ENCODE results near the gene TADA3. TPM values are rescaled to one million over a fixed set of nuclear protein-coding genes. Genes with fewer than 3 reads are reported as not detected.

TADA3 gene, protein sequence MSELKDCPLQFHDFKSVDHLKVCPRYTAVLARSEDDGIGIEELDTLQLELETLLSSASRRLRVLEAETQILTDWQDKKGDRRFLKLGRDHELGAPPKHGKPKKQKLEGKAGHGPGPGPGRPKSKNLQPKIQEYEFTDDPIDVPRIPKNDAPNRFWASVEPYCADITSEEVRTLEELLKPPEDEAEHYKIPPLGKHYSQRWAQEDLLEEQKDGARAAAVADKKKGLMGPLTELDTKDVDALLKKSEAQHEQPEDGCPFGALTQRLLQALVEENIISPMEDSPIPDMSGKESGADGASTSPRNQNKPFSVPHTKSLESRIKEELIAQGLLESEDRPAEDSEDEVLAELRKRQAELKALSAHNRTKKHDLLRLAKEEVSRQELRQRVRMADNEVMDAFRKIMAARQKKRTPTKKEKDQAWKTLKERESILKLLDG
- total RNA-seq, result 63.9 and 89.1 TPM in 2 replicates

DNA sequence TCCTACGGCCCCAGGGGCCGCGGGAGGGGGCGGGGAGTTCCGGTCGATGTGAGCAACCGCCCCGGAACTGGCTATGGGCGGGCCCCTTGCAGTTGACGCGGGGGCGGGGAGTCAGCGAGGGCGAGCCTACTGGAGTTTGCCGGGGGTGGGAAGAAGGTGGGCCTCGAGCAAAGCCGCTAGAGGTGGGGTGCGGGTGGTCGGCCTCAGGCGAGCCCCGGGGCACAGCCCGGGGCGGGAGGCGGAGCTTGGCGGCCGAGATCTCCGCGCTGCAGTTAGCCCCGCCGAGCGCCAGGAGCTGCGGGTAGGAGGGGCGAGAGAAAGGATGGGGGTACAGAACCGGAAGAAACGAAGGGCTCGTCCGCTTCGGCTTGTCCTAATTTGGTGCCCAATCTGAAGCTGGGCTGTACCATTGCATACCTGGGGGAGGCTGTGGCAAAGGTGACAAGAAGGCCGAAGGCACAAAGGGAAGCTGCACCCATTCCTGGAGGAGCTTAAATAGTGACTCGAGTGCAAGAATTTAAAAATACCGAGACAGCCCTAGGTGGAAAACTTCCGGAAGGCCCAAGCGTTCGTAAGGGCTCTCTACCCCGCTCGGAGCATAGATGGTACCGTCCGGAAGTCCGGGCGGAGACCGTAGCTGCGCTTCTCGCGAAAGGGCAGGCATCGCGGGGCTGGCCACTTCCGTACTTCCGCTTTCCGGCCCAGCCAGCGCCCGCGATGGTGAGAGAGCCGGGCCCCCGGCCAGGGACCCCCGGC, at the start of gene TADA3, which contains the start of gene ARPC4:
Gene TADA3, minus strand, starts transcription at position 69 of the 756 bp plus-strand sequence. CDS start 1,007 bp downstream, outside the sequence.
Gene ARPC4, plus strand, starts transcription at position 678 of the 756 bp plus-strand sequence. Its CDS starts 40 bp downstream, at position 718.

DNA sequence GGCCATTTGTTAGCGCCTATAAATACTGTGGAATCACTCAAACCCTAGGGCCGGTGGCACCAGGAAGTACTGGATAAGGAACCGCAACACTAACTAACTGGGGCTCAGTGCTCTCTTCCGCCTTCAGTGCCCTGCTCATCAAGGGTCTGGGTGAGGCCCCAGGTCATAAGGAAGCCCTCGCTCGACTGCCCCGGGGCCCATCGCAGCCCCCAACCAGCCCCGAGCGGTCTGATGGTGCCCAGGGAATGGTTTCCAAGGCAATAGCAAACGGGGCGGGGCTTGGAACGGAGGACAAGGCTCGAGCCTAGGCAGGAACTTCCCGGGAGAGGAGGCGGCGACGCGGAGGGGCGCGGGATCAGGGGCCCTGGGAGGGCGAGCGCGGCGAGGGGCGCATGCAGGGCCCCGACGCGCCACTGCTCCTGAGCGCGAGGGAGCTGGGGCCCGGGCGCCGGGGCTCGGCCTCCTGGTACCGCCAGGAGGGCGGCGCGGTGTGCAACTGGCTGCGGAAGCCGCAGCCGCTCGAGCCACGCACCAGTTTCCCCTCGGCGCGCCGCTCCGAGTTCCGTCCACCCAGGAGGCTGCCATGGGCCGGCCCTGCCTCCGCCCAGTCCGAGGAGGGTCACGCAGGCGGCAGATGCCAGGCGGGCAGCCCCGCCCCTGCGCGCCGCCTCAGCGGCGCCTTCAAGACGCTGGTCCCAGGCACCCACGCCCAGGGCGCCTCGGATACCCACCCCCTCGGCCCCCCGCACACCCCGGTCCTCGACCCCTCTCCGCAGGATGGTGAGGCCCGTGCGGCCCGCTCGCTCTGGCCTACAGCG, 17.6 kb upstream of the TADA3 start, which contains the start of gene TTLL3:
Gene TTLL3, plus strand, starts transcription at position 648 of the 818 bp plus-strand sequence. CDS start 400 bp downstream, outside the sequence.

DNA sequence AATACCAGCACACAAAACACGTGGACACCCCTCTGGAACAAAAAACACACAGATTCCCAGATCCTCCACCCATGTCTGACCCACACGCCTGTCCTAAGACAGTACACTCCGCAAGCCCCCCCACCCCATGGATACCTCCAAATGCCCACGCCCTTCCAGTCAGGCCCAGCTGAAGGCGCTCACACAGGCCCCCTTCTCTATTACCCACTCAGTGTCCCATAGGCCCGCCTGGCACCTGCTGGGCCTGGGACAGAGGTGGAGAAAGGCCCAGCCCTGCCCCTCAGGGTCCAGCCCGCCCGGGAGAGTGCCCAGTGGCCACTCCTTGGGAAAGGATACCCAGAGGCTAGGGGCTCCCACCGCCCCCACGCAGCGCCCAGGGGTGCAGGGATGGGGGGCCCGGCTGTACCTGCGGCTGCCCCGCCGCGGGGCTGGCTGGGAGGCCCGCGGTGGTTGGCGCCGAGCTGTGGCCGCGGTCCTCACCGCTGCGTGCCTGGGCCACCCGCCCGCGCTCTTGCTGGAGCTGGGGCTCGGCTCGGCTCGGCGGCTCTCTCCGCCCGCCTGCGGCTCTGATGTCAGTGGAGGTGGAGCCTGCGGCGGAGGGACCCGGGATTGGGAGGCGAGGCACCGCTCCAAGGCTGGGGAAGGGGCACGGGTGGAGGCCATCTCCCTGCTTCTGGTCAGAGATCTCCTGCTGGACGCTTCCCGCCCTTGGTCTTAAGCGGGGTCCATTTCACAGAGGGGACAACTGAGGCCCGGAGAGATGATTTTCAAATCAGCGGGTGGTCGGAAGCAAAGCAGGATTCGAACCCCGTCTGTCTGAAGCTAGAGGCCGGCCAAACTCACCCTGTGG, 22.6 kb downstream of the TADA3 start, which contains the start of gene CAMK1:
Gene CAMK1, minus strand, starts transcription at position 522 of the 850 bp plus-strand sequence. CDS start 2,198 bp downstream, outside the sequence.

DNA sequence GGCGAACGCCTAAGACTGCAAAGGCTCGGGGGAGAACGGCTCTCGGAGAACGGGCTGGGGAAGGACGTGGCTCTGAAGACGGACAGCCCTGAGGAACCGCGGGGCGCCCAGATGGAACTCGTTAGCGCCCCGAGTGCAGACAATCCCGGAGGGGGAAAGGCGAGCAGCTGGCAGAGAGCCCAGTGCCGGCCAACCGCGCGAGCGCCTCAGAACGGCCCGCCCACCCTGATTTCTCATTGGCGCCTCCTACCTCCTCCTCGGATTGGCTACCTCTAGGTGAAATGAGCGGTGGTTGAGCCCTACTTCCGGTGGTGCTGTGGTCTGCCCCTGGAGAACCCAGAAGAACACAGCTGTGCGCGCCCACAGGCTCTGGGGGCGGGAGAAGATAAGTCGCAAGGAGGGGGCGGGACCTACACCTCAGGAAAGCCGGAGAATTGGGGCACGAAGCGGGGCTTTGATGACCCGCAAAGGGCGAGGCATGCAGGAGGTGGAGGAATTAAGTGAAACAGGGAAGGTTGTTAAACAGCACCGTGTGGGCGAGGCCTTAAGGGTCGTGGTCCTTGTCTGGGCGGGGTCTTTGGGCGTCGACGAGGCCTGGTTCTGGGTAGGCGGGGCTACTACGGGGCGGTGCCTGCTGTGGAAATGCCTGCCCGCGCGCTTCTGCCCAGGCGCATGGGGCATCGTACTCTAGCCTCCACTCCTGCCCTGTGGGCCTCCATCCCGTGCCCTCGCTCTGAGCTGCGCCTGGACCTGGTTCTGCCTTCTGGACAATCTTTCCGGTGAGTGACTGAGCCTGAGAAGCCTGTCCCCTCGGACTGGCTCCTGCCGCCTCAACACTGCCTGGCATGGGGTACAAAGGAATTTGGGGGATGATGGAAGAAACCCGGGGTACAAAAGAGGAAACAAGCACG, 42.4 kb downstream of the TADA3 start, which contains the start of gene OGG1:
Gene OGG1, plus strand, starts transcription at position 308 of the 911 bp plus-strand sequence. Its CDS starts 335 bp downstream, at position 643.

DNA sequence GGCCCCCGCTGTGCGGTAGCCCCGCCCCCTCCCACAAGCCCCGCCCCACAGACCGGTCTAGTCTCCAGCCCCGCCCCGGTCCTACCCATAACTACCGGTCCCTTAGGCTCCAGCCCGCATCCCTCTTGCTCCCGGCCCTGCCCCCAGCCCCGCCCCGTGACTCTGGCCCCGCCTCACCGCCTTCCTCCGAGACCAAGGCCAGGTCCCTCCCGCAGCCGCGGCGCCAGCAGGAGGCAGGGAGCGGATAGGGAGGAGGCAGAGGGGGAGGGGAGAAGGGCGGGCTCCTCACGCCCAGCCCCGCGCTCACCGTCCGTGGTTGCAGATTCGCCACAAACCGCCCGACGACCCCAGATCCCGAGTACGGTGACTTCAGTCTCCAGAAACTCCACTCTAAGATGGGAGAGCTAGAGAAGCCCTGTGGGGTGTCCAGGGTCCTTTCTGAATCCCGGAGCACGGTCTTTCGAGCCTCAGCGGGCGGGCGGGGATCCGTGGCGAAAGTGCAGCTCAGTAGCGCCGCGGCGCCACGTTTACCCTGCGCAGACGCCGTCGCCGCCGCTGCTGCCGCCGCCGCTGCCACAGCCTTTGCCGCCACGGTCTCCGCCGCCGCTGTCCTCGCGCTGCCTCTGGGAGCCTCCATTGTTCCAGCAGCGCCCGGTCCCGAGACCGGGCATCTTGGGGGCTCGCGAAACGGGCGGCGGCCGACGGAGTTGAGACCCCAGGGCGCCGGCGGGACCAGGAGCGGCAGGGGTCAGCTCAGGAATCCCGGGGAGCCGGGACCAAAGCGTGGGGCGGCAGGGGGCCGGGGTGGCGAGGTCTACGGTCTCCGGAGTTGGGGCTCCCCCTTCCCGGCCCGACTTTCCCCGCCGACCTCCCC, 60.8 kb downstream of the TADA3 start, which contains the start of gene BRPF1:
Gene BRPF1, plus strand, starts transcription at position 530 of the 874 bp plus-strand sequence. CDS start 2,406 bp downstream, outside the sequence.

Other genes with a start within 250 kb of the TADA3 start
- not detected in 2 replicates for gene LHFPL4, start 238.7 kb downstream of the TADA3 start, total RNA-seq
- 23.7 and 25.7 TPM in 2 replicates for gene MTMR14, start 143.0 kb downstream of the TADA3 start, total RNA-seq
- not detected in 2 replicates for gene CPNE9, start 88.6 kb downstream of the TADA3 start, total RNA-seq
- 14.5 and 19.6 TPM in 2 replicates for gene BRPF1, start 60.7 kb downstream of the TADA3 start, total RNA-seq
- 16.4 and 19.8 TPM in 2 replicates for gene OGG1, start 42.5 kb downstream of the TADA3 start, total RNA-seq
- 37.5 and 40.3 TPM in 2 replicates for gene CAMK1, start 22.5 kb downstream of the TADA3 start, total RNA-seq
- gene ARPC4, start 609 bp upstream of the TADA3 start, total RNA-seq, result 147 and 160 TPM in 2 replicates
- 19.8 and 28.8 TPM in 2 replicates for gene TTLL3, start 17.8 kb upstream of the TADA3 start, total RNA-seq
- 17.5 and 22.3 TPM in 2 replicates for gene RPUSD3, start 51.5 kb upstream of the TADA3 start, total RNA-seq
- gene CIDEC, start 87.8 kb upstream of the TADA3 start, total RNA-seq, result not detected in 2 replicates
- gene JAGN1, start 98.1 kb upstream of the TADA3 start, total RNA-seq, result 23.5 and 23.8 TPM in 2 replicates
- gene IL17RE, start 110.4 kb upstream of the TADA3 start, total RNA-seq, result 0.89 and 2.1 TPM in 2 replicates
- gene IL17RC, start 124.6 kb upstream of the TADA3 start, total RNA-seq, result 22.2 and 32.3 TPM in 2 replicates
- 76.0 and 154 TPM in 2 replicates for gene CRELD1, start 141.4 kb upstream of the TADA3 start, total RNA-seq
- 3.9 and 4.7 TPM in 2 replicates for gene PRRT3, start 159.9 kb upstream of the TADA3 start, total RNA-seq
- gene EMC3, start 194.4 kb upstream of the TADA3 start, total RNA-seq, result 61.7 and 97.5 TPM in 2 replicates
- 3.1 and 7.4 TPM in 2 replicates for gene FANCD2, start 234.0 kb upstream of the TADA3 start, total RNA-seq